ENCODE results near the gene UTP14C.
A peak's percentile ranks its signal among the peaks of the same experiment; 100 is the strongest.

UTP14C gene

GRCh38 chr13:51997186-51997585 lies 27.3 kb upstream of the UTP14C start:
- DNase-seq (ENCODE audit: low spot score) = no peak
- TF ChIP-seq CTCF (IDR thresholded peaks at IDR 0.05; ENCODE audit: extremely low read depth, insufficient read depth, missing control alignments) = no peak
- in situ Hi-C loops (cut with MboI; ENCODE audit: low pct_unique_long_range_greater_than_20kb, low sequenced_read_pairs, unreplicated experiment) = no loop called here

GRCh38 chr13:51997641-51998330 lies 26.7 kb upstream of the UTP14C start:
- DNase-seq (ENCODE audit: low spot score) = no peak
- no peak for TF ChIP-seq CTCF (IDR thresholded peaks at IDR 0.05; ENCODE audit: extremely low read depth, insufficient read depth, missing control alignments)
- in situ Hi-C loops (cut with MboI; ENCODE audit: low pct_unique_long_range_greater_than_20kb, low sequenced_read_pairs, unreplicated experiment) = no loop called here

GRCh38 chr13:51998723-51999509 lies 25.6 kb upstream of the UTP14C start:
- in situ Hi-C loops (cut with MboI; ENCODE audit: low pct_unique_long_range_greater_than_20kb, low sequenced_read_pairs, unreplicated experiment) = no loop called here
- no peak for TF ChIP-seq CTCF (IDR thresholded peaks at IDR 0.05; ENCODE audit: extremely low read depth, insufficient read depth, missing control alignments)
- DNase-seq (ENCODE audit: low spot score) = no peak

GRCh38 chr13:51999510-51999911 lies 25.0 kb upstream of the UTP14C start:
- no peak for DNase-seq (ENCODE audit: low spot score)
- no peak for TF ChIP-seq CTCF (IDR thresholded peaks at IDR 0.05; ENCODE audit: extremely low read depth, insufficient read depth, missing control alignments)
- in situ Hi-C loops (cut with MboI; ENCODE audit: low pct_unique_long_range_greater_than_20kb, low sequenced_read_pairs, unreplicated experiment) = no loop called here

GRCh38 chr13:51999921-52000320 lies 24.6 kb upstream of the UTP14C start:
- no peak for TF ChIP-seq CTCF (IDR thresholded peaks at IDR 0.05; ENCODE audit: extremely low read depth, insufficient read depth, missing control alignments)
- DNase-seq (ENCODE audit: low spot score) = no peak
- in situ Hi-C loops (cut with MboI; ENCODE audit: low pct_unique_long_range_greater_than_20kb, low sequenced_read_pairs, unreplicated experiment) = loop anchor here (10.0 kb wide), 1 partner anchor 135 kb away; no protein-coding TSS in a partner anchor

GRCh38 chr13:52001120-52001731 lies 23.3 kb upstream of the UTP14C start:
- TF ChIP-seq CTCF (IDR thresholded peaks at IDR 0.05; ENCODE audit: extremely low read depth, insufficient read depth, missing control alignments) = peak; percentile 58
- in situ Hi-C loops (cut with MboI; ENCODE audit: low pct_unique_long_range_greater_than_20kb, low sequenced_read_pairs, unreplicated experiment) = loop anchor here (10.0 kb wide), 1 partner anchor 134 kb away; no protein-coding TSS in a partner anchor

More at GRCh38 chr13:52001120-52001731, 23.3 kb upstream of the UTP14C start:
- DNase-seq (ENCODE audit: low spot score) = peak; percentile 73

Measured in GM13977 (cell line).